ENCODE data around the gene SPINT4. TPM values are rescaled to one million over a fixed set of nuclear protein-coding genes. Genes with fewer than 3 reads are reported as not detected.
"Not testable (repeated sequence)": the region's sequence is repeated elsewhere in the genome, so short reads cannot be mapped to it uniquely, and the experiment has no call there.

The SPINT4 gene
- not detected for polyA plus RNA-seq (ENCODE audit: insufficient read length in 3 of 3)
- long read RNA-seq, donor 1, result 0 reads
- long read RNA-seq, donor 2, result 0 reads
- long read RNA-seq, donor 3, result 0 reads
- long read RNA-seq, donor 4, result 0 reads
- long read RNA-seq, donor 5, result 0 reads
- long read RNA-seq, donor 6, result 0 reads
- long read RNA-seq, donor 7, result 0 reads
- long read RNA-seq, donor 8, result 0 reads
- long read RNA-seq, donor 9, result 0 reads
- long read RNA-seq, donor 10, result 0 reads
- long read RNA-seq, donor 11, result 0 reads
- long read RNA-seq, donor 12, result 0 reads
- long read RNA-seq, donor 13, result 0 reads
- long read RNA-seq, donor 14, result 0 reads
- long read RNA-seq, donor 15, result 0 reads
- long read RNA-seq, donor 16, result 0 reads

GRCh38 chr20:45722047-45722446 is at the start of gene SPINT4:
Gene SPINT4 (plus strand): TSS chr20:45722347. CDS start chr20:45722368, 21 bp downstream.
- no peak for DNase-seq

DNA sequence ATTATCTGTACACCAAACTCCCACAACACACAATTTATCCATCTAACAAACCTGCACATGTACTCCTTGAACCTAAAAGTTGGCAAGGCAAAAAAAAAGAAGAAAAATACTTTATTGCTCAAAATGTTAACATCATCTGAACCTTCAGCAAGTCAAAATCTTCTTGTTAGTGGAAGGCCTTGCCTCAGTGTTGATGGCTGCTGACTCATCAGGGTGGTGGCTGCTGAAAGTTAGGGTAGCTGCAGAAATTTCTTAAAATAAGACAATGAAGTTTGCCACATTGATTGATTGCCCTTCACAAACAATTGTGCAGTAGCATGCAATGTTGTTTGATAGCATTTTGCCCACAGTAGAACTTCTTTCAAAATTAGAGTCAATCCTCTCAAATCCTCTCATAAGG is 49.4 kb upstream of the SPINT4 start:
- no peak for DNase-seq

GRCh38 chr20:45679650-45680049 is 42.5 kb upstream of the SPINT4 start:
- no peak for DNase-seq

DNA sequence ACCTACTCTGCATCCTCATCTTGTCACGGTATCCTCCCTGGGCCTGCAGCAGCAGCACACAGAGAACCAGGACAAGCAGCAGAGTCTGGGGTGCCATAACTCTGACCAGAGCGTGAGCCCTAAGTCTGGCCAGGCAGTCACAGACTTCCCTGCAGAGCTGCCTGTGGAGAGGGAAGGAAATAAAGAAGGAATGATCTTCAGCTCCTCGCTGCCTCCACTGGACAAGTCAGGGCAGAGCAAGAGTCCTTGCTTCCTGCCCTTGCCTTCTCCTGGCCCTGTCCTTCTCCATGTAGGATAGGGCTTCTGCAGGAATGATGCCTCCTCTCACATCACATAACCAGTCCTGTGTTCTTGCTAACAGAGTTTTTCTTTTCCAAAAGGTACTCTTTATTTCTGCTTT is 36.3 kb upstream of the SPINT4 start:
- DNase-seq, result no peak

DNA sequence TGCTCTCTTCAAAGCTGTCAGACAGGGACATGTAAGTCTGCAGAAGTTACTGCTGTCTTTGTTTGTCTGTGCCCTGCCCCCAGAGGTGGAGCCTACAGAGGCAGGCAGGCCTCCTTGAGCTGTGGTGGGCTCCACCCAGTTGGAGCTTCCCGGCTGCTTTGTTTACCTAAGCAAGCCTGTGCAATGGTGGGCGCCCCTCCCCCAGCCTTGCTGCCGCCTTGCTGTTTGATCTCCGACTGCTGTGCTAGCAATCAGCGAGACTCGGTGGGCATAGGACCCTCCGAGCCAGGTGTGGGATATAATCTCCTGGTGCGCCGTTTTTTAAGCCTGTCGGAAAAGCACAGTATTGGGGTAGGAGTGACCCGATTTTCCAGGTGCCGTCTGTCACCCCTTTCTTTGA is 28.8 kb upstream of the SPINT4 start:
- DNase-seq, result not testable (repeated sequence)

DNA sequence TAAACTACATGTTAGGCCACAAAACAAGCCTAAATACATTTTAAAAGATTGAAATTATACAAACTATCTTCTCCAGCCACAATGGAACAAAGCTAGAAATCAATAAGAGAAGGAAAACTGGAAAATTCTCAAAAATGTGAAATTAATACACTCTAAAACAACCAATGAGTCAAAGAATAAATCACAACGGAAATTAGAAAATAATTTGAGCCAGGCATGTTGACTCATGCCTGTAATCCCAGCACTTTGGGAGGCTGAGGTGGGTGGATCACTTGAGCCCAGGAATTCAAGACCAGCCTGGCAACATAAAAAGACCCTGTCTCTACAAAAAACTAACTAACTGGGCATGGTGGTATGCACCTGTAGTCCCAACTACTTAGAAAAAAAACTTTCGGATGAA is 26.7 kb upstream of the SPINT4 start:
- no peak for DNase-seq

DNA sequence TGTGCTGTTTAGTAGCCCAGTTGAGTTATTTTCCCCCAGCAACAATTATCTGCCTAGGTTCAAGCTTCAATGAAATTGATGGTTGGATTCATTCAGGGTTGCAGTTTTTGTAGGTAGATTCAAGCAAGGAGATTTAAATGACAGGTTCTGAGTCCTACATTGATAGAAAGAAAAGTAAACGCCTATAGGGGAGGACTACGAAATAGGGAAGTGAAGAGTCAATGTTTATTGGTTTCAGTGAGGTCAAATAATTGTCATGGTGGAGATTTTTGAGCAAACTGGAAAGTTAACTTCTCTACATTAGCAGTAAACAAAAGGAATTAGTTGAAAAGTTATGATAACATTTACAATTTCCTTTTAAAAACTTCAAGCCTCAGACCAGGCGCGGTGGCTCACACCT is 21.0 kb upstream of the SPINT4 start:
- DNase-seq, result no peak

GRCh38 chr20:45701873-45702272 is 20.3 kb upstream of the SPINT4 start, which contains the start of gene WFDC13:
Gene WFDC13 (plus strand): TSS chr20:45702038. CDS start chr20:45702124, 86 bp downstream.
- no peak for DNase-seq

- DNase-seq, result no peak
These were observed 17.0 kb upstream of the SPINT4 start, which contains the start of gene WFDC10B for GRCh38 chr20:45704969-45705637. Gene WFDC10B (minus strand): TSS chr20:45705019. CDS start chr20:45685992, 19,027 bp downstream.

GRCh38 chr20:45716141-45716688 is 5.9 kb upstream of the SPINT4 start:
- DNase-seq, result not testable (repeated sequence)

DNA sequence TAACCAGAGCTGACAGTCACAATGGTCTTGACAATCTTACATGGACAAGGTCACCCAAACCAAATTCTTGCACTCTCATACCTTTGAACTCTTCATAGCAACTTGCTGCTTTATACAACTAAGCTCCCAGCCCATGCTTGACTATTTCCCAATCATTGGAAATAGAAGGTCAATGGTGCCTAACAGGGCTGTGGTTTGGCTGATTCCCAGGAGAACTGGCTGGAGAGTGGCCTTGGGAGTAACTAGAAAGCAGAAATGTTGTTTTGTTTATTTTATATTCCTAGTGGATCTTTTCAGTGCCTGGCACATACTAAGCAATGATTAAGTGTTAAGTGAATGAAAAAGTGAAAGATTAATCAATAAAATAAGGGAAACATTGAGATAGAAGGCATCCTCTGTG is 3.0 kb downstream of the SPINT4 start:
- no peak for DNase-seq

DNA sequence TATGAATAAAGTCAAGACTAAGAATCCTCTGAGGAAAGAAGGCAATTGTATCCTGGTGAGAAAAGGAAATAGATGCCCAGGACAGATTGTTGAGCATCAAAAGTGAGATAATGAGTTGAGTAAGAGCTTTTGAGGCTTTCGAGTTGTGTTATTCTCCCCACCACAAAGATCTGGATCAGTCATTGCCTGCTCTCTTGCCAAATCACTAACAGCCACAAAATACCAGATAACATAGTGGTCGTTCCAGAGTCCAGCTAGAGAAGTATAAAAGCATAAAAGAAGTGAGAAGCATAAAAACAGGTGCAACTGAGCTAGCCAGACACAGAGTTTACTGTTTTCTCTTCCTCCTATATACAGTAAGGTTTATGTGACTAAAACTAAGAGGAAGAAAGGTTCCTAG is 4.9 kb downstream of the SPINT4 start:
- no peak for DNase-seq

- no peak for DNase-seq
These were observed 10.1 kb downstream of the SPINT4 start for GRCh38 chr20:45732199-45732598.

GRCh38 chr20:45735552-45735951 is 13.4 kb downstream of the SPINT4 start:
- DNase-seq, result no peak

DNA sequence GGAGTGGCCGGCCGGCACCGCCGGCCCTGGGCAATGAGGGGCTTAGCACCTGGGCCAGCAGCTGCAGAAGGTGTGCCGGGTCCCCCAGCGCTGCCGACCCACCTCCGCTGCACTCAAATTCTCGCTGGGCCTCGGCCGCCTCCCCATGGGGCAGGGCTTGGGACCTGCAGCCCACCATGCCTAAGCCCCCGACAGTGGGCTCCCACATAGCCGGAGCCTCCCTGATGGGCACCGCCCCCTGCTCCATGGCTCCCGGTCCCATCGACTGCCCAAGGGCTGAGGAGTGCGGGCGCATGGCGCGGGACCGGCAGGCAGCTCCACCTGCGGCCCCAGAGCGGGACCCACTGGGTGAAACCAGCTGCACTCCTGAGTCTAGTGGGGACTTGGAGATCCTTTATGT is 13.8 kb downstream of the SPINT4 start:
- no peak for DNase-seq

GRCh38 chr20:45742596-45742995 is 20.4 kb downstream of the SPINT4 start:
- DNase-seq, result no peak

GRCh38 chr20:45745015-45745414 is 22.9 kb downstream of the SPINT4 start:
- no peak for DNase-seq

DNA sequence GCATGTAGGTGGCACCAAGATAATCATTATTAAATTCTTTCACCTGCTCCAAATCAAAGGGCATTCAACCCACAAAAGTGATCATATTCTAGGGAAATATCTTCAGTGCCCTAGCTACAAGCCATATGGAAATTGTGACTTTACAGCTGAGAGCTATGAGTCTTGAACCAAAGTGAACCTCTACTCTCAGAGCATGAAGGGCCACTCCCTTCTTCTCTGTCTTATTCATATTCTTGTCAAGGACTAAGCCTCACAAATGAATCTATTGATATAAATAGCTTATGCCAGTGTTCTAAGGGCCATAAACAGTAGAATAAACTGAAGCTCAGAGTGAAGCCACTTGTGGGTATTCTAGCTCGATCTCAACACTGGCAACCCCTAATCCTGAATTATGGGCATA is 29.6 kb downstream of the SPINT4 start:
- no peak for DNase-seq

GRCh38 chr20:45752746-45753145 is 30.6 kb downstream of the SPINT4 start:
- DNase-seq, result no peak

- DNase-seq, result no peak
These were observed 35.9 kb downstream of the SPINT4 start for GRCh38 chr20:45758096-45758495.

GRCh38 chr20:45759921-45760320 is 37.8 kb downstream of the SPINT4 start:
- DNase-seq, result not testable (repeated sequence)

DNA sequence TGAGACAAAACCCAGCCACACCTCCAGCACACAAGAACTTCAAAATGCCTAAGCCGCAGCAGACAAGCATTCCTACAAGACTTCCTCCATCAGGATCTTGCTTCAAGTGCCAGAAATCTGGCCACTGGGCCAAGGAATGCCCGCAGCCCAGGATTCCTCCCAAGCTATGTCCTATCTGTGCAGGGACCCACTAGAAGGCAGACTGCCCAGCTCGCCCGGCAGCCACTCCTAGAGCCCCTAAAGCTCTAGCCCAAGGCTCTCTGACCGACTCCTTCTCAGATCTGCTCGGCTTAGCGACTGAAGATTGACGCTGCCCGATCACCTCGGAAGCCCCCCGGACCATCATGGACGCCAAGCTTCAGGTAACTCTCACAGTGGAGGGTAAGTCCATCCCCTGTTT is 39.8 kb downstream of the SPINT4 start:
- not testable (repeated sequence) for DNase-seq
